IMR-90 (cell line): ENCODE measurements around the gene MAP3K5. TPM values are rescaled to one million over a fixed set of nuclear protein-coding genes. Genes with fewer than 3 reads are reported as not detected.

Experiments
- ATAC-seq: fragments of 200-7000 bp; cut with Tn5 transposase; 2 replicates; pipeline ENCODE4 v1.9.1; 2020; ENCODE audit warnings: low read depth, mild to moderate bottlenecking, moderate library complexity
- BruUV-seq: library from RNA; stranded (reverse); fragments of 400-500 nt; replicated peaks from 2 replicates; lab custom pipeline; 2021; lab: Mats Ljungman, UMichigan
- CTCF ChIA-PET: fragments of 300-600 bp; formaldehyde crosslinking; extraction: SDS; loops from one replicate; lab custom pipeline; 2021; ENCODE audit warnings: antibody characterized with exemption; lab: Yijun Ruan, JAX
- POLR2A ChIA-PET: fragments of 300-600 bp; sonication (Branson Sonifier 250); formaldehyde crosslinking; loops from one replicate; lab custom pipeline; 2022; ENCODE audit warnings: antibody characterized with exemption; ENCODE audit not compliant: unreplicated experiment; lab: Charles Lee
- DNase-seq: peaks from one replicate; pipeline ENCODE4 v3.0.0; 2013
- H2AFZ ChIP-seq: replicated peaks from 2 replicates; pipeline ENCODE3; 2013; ENCODE audit warnings: low read length, mild to moderate bottlenecking; ENCODE audit not compliant: poor library complexity
- H2AK5ac ChIP-seq: 2 replicates; pipeline ENCODE4 v1.6.1; 2013; ENCODE audit warnings: low read depth, low read length, inconsistent platforms
- H2AK9ac ChIP-seq: replicated peaks from 2 replicates; pipeline ENCODE3; 2013; ENCODE audit warnings: mild to moderate bottlenecking, low read depth, low read length, moderate library complexity; ENCODE audit not compliant: poor library complexity
- H2BK120ac ChIP-seq: 2 replicates; pipeline ENCODE4 v1.6.1; 2013; ENCODE audit warnings: low read depth, low read length, inconsistent platforms
- H2BK15ac ChIP-seq: 3 replicates; pipeline ENCODE4 v1.6.1; 2013; ENCODE audit warnings: low read depth, low read length, inconsistent platforms
- H2BK20ac ChIP-seq: 2 replicates; pipeline ENCODE4 v1.6.1; 2013; ENCODE audit warnings: low read depth, mild to moderate bottlenecking, inconsistent platforms, low read length, moderate library complexity
- H2BK5ac ChIP-seq: 2 replicates; pipeline ENCODE4 v1.6.1; 2013; ENCODE audit warnings: mild to moderate bottlenecking, low read depth, low read length, inconsistent platforms; ENCODE audit not compliant: poor library complexity, severe bottlenecking
- H3K14ac ChIP-seq: replicated peaks from 2 replicates; pipeline ENCODE4 v1.6.1; 2013; ENCODE audit warnings: low read depth, low read length, inconsistent platforms
- H3K18ac ChIP-seq: 2 replicates; pipeline ENCODE4 v1.6.1; 2013; ENCODE audit warnings: low read depth, low read length, control low read depth
- H3K23ac ChIP-seq: 2 replicates; pipeline ENCODE4 v1.6.1; 2013; ENCODE audit warnings: low read depth, low read length, inconsistent platforms
- H3K27ac ChIP-seq: 2 replicates; pipeline ENCODE4 v1.5.1; 2013; ENCODE audit warnings: mild to moderate bottlenecking, control low read depth, low read length; ENCODE audit not compliant: insufficient read depth
- H3K27me3 ChIP-seq: 2 replicates; pipeline ENCODE4 v1.6.1; 2013; ENCODE audit warnings: low read length; ENCODE audit not compliant: control insufficient read depth, insufficient read depth
- H3K36me3 ChIP-seq: 2 replicates; pipeline ENCODE4 v1.6.1; 2013; ENCODE audit warnings: low read length, mixed read lengths; ENCODE audit not compliant: control insufficient read depth, insufficient read depth
- H3K4ac ChIP-seq: 2 replicates; pipeline ENCODE4 v1.6.1; 2013; ENCODE audit warnings: low read depth, low read length, inconsistent platforms
- H3K4me1 ChIP-seq: 2 replicates; pipeline ENCODE4 v1.6.1; 2013; ENCODE audit warnings: low read length, mixed read lengths; ENCODE audit not compliant: control insufficient read depth, insufficient read depth
- H3K4me2 ChIP-seq: 2 replicates; pipeline ENCODE4 v1.6.1; 2013; ENCODE audit warnings: low read depth, mild to moderate bottlenecking, control low read depth, low read length, moderate library complexity
- H3K4me3 ChIP-seq: 2 replicates; pipeline ENCODE4 v1.5.1; 2013; ENCODE audit warnings: low read depth, mild to moderate bottlenecking, control low read depth, low read length, moderate library complexity; ENCODE audit not compliant: insufficient read depth
- H3K56ac ChIP-seq: 2 replicates; pipeline ENCODE4 v1.6.1; 2013; ENCODE audit warnings: low read length, inconsistent platforms; ENCODE audit not compliant: insufficient read depth; ENCODE audit errors: extremely low read depth
- H3K79me1 ChIP-seq, 2 experiments: 2 replicates each; pipeline ENCODE4 v1.6.1; 2013; ENCODE audit warnings: low read length in 2 of 2, inconsistent platforms in 1 of 2, low read depth in 1 of 2
- H3K9ac ChIP-seq: 2 replicates; pipeline ENCODE4 v1.6.1; 2013; ENCODE audit warnings: low read depth, low read length, control low read depth
- H3K9me1 ChIP-seq: 2 replicates; pipeline ENCODE4 v1.6.1; 2013; ENCODE audit warnings: low read length, inconsistent platforms; ENCODE audit not compliant: insufficient read depth
- H3K9me3 ChIP-seq: 2 replicates; pipeline ENCODE4 v1.6.1; 2013; ENCODE audit warnings: low read length; ENCODE audit not compliant: control insufficient read depth, insufficient read depth
- H4K20me1 ChIP-seq: 2 replicates; pipeline ENCODE4 v1.6.1; 2013; ENCODE audit warnings: low read length, inconsistent platforms; ENCODE audit not compliant: insufficient read depth
- H4K5ac ChIP-seq: 2 replicates; pipeline ENCODE4 v1.6.1; 2013; ENCODE audit warnings: mild to moderate bottlenecking, low read depth, low read length, control low read depth
- H4K8ac ChIP-seq, 2 experiments: 2 replicates each; pipeline ENCODE4 v1.6.1; 2013; ENCODE audit warnings: low read depth in 2 of 2, low read length in 2 of 2, control low read depth in 1 of 2, inconsistent platforms in 1 of 2
- H4K91ac ChIP-seq: 2 replicates; pipeline ENCODE4 v1.6.1; 2013; ENCODE audit warnings: low read depth, low read length, inconsistent platforms; ENCODE audit not compliant: insufficient read depth
- CTCF ChIP-seq: conservative IDR thresholded peaks from 2 replicates; pipeline ENCODE4 v1.5.1; 2012; ENCODE audit warnings: mild to moderate bottlenecking, low read depth, low read length, improper control_type of control experiment
- SMC3 ChIP-seq: fragments of 150-350 bp; IDR thresholded peaks from 2 replicates; pipeline ENCODE4 v1.6.1; 2016; ENCODE audit warnings: low read depth, mild to moderate bottlenecking, antibody characterized with exemption, low read length, moderate library complexity
- WGBS, 2 experiments: methylation state at CpG; one replicate each; pipeline versions ENCODE4 v1.1.5 to v1.1.7; 2013; ENCODE audit warnings: missing lambda C conversion rate in 2 of 2; ENCODE audit not compliant: insufficient read length in 1 of 2; ENCODE audit errors: extremely low coverage in 2 of 2; 5-methylcytosine and 5-hydroxymethylcytosine counted together
- dilution Hi-C: fragments of 300-500 bp; cut with HindIII; formaldehyde crosslinking; loops from one replicate; pipeline ENCODE4 v1.14.3; 2018; ENCODE audit warnings: low sequenced_read_pairs; ENCODE audit not compliant: unreplicated experiment
- in situ Hi-C: fragments of 300-500 bp; cut with MboI; formaldehyde crosslinking; loops from 3 replicates; pipeline ENCODE4 v1.14.3; 2019; ENCODE audit warnings: low sequenced_read_pairs, inconsistent platforms, mixed read lengths
- intact Hi-C: fragments of 100-400 bp; cut with micrococcal nuclease; formaldehyde crosslinking; loops from 2 replicates; pipeline ENCODE4 v1.10.0; 2022
- polyA plus RNA-seq, 3 experiments: library from polyadenylated mRNA; depleted of rRNA; stranded (reverse); fragments of >200 nt; gene quantifications; 2 replicates each; pipeline ENCODE4 v1.2.3, GENCODE V29; 2012; ENCODE audit warnings: low replicate concordance in 1 of 3
- total RNA-seq: library from RNA; depleted of rRNA; stranded (reverse); fragments of >200 nt; gene quantifications from 2 replicates; pipeline ENCODE4 v1.2.3, GENCODE V29; 2012

Gene MAP3K5
- total and polyA plus RNA-seq, 2 of the 4 experiments (the other 2 are of a cell fraction) = 5.4 to 17.6 TPM

- no peak overlapping the region for H4K5ac ChIP-seq
- dilution Hi-C loops = no loop called here
Measured at GRCh38 chr6:136514591-136514990, 277.7 kb downstream of the MAP3K5 start.

More at GRCh38 chr6:136514591-136514990, 277.7 kb downstream of the MAP3K5 start:
- Histone ChIP-seq H4K91ac (no peak overlapping the region), H3K27ac (no peak overlapping the region), H3K9me3 (no peaks in the 10 kb centered on the region), H4K8ac (no peak overlapping the region), H3K23ac (no peak overlapping the region), H3K79me1 (no peaks in the 10 kb centered on the region), H3K4me3 (no peak overlapping the region), H2BK5ac (no peak overlapping the region), H2AFZ (no peak overlapping the region), H3K18ac (no peak overlapping the region), H2BK120ac (no peak overlapping the region), H3K36me3 (no peaks in the 10 kb centered on the region), H2AK5ac (no peak overlapping the region), H2BK15ac (no peak overlapping the region), H2BK20ac (no peak overlapping the region), H3K56ac (no peak overlapping the region), H3K14ac (no peak overlapping the region), H3K9me1 (no peaks in the 10 kb centered on the region), H4K20me1 (no peaks in the 10 kb centered on the region), H3K4ac (no peak overlapping the region), H3K4me1 (no peaks in the 10 kb centered on the region), H3K27me3 (peaks cover 16% of the 10 kb centered on the region), H2AK9ac (no peak overlapping the region), H3K4me2 (no peak overlapping the region), H3K9ac (no peak overlapping the region)
- intact Hi-C loops (no loop called here), in situ Hi-C loops (no loop called here)
- ATAC-seq = no peak
- 71% methylated on average over 3 of the region's 4 CpGs; no CpG with 5 or more reads in 1 of the 2 experiments for WGBS, 2 experiments
- ChIA-PET CTCF (no interaction called here), POLR2A (no interaction called here)
- DNase-seq = no peak
- no TSS peak for BruUV-seq
- TF ChIP-seq CTCF (no peak), SMC3 (no peak)
